Duodenal mucosa (tissue), 2 donors: ENCODE measurements around the gene KCNA4.

ENCODE experiments used
- H3K27ac ChIP-seq: one replicate; pipeline ENCODE4 v1.7.0; 2013; ENCODE audit warnings: low read depth, low read length
- H3K27me3 ChIP-seq, 2 donors: one replicate each; pipeline ENCODE4 v1.7.0; 2013; ENCODE audit warnings: low read length in 2 of 2, control low read depth in 1 of 2; ENCODE audit not compliant: insufficient read depth in 2 of 2, control insufficient read depth in 1 of 2
- H3K36me3 ChIP-seq, 2 donors: one replicate each; pipeline ENCODE4 v1.7.0; 2013; ENCODE audit warnings: low read length in 2 of 2, control low read depth in 1 of 2; ENCODE audit not compliant: insufficient read depth in 2 of 2, control insufficient read depth in 1 of 2
- H3K4me1 ChIP-seq, 2 donors: one replicate each; pipeline ENCODE4 v1.7.0; 2013; ENCODE audit warnings: low read length in 2 of 2, control low read depth in 1 of 2; ENCODE audit not compliant: insufficient read depth in 2 of 2, control insufficient read depth in 1 of 2
- H3K4me3 ChIP-seq, 2 donors: one replicate each; pipeline ENCODE4 v1.7.0; 2013; ENCODE audit warnings: low read length in 2 of 2, low read depth in 1 of 2
- H3K9ac ChIP-seq, 2 donors: one replicate each; pipeline ENCODE4 v1.7.0; 2013; ENCODE audit warnings: low read length in 2 of 2, low read depth in 1 of 2
- H3K9me3 ChIP-seq, 2 donors: one replicate each; pipeline ENCODE4 v1.7.0; 2013; ENCODE audit warnings: low read length in 2 of 2, control low read depth in 1 of 2; ENCODE audit not compliant: control insufficient read depth in 1 of 2

KCNA4 gene

GRCh38 chr11:30025396-30026139 is 8.7 kb upstream of the KCNA4 start:
- Histone ChIP-seq H3K36me3 (no peaks in the 10 kb centered on the region), H3K27ac (no peak overlapping the region), H3K9ac (no peak overlapping the region), H3K27me3 (no peaks in the 10 kb centered on the region), H3K4me1 (no peaks in the 10 kb centered on the region), H3K4me3 (no peak overlapping the region), H3K9me3 (peaks cover 0 to 4% of the 10 kb centered on the region in 2 donors)

- Histone ChIP-seq H3K4me1 (no peaks in the 10 kb centered on the region), H3K27me3 (peaks cover 0 to 6% of the 10 kb centered on the region in 2 donors), H3K9me3 (peaks cover 0 to 8% of the 10 kb centered on the region in 2 donors), H3K4me3 (no peak overlapping the region), H3K27ac (no peak overlapping the region), H3K36me3 (no peaks in the 10 kb centered on the region), H3K9ac (no peak overlapping the region)
Observed at GRCh38 chr11:30023074-30023473, 6.2 kb upstream of the KCNA4 start.

- peaks cover 8 to 27% of the 10 kb centered on the region in 2 donors for H3K27me3 ChIP-seq
Observed at GRCh38 chr11:30019481-30019880, 2.7 kb upstream of the KCNA4 start.

GRCh38 chr11:30018495-30018894 is 1.7 kb upstream of the KCNA4 start:
- H3K27me3 ChIP-seq = peaks cover 8 to 27% of the 10 kb centered on the region in 2 donors
- H3K27ac ChIP-seq = no peak overlapping the region
- H3K4me1 ChIP-seq = no peaks in the 10 kb centered on the region
- no peaks in the 10 kb centered on the region for H3K36me3 ChIP-seq
- H3K4me3 ChIP-seq = no peak overlapping the region
- H3K9ac ChIP-seq = no peak overlapping the region
- peaks cover 0 to 8% of the 10 kb centered on the region in 2 donors for H3K9me3 ChIP-seq

More at GRCh38 chr11:30019481-30019880, 2.7 kb upstream of the KCNA4 start:
- Histone ChIP-seq H3K4me3 (no peak overlapping the region), H3K9me3 (peaks cover 0 to 8% of the 10 kb centered on the region in 2 donors), H3K36me3 (no peaks in the 10 kb centered on the region), H3K27ac (no peak overlapping the region), H3K4me1 (no peaks in the 10 kb centered on the region), H3K9ac (no peak overlapping the region)

GRCh38 chr11:30017445-30017895 is 640 bp upstream of the KCNA4 start:
- no peaks in the 10 kb centered on the region for H3K36me3 ChIP-seq
- H3K9me3 ChIP-seq = peaks cover 0 to 8% of the 10 kb centered on the region in 2 donors
- H3K27me3 ChIP-seq = peaks cover 8 to 27% of the 10 kb centered on the region in 2 donors
- no peak overlapping the region for H3K9ac ChIP-seq
- H3K27ac ChIP-seq = no peak overlapping the region
- no peaks in the 10 kb centered on the region for H3K4me1 ChIP-seq
- peak overlapping the region in 1 of 2 donors; percentile 7 for H3K4me3 ChIP-seq

- Histone ChIP-seq H3K4me1 (no peaks in the 10 kb centered on the region), H3K9me3 (peaks cover 0 to 6% of the 10 kb centered on the region in 2 donors), H3K36me3 (no peaks in the 10 kb centered on the region), H3K27ac (no peak overlapping the region), H3K9ac (no peak overlapping the region), H3K27me3 (peaks cover 8 to 27% of the 10 kb centered on the region in 2 donors), H3K4me3 (no peak overlapping the region)
Observed at GRCh38 chr11:30015725-30016412, 961 bp downstream of the KCNA4 start.

GRCh38 chr11:30012346-30012745 is 4.5 kb downstream of the KCNA4 start:
- H3K27me3 ChIP-seq = peaks cover 8 to 14% of the 10 kb centered on the region in 2 donors
- no peak overlapping the region for H3K27ac ChIP-seq
- H3K36me3 ChIP-seq = no peaks in the 10 kb centered on the region
- no peaks in the 10 kb centered on the region for H3K4me1 ChIP-seq
- no peak overlapping the region for H3K4me3 ChIP-seq
- H3K9me3 ChIP-seq = peaks cover 0 to 3% of the 10 kb centered on the region in 2 donors
- H3K9ac ChIP-seq = no peak overlapping the region

GRCh38 chr11:30009060-30009459 is 7.8 kb downstream of the KCNA4 start:
- Histone ChIP-seq H3K4me3 (no peak overlapping the region), H3K9me3 (peaks cover 0 to 3% of the 10 kb centered on the region in 2 donors), H3K4me1 (no peaks in the 10 kb centered on the region), H3K27me3 (no peaks in the 10 kb centered on the region), H3K27ac (no peak overlapping the region), H3K9ac (no peak overlapping the region), H3K36me3 (no peaks in the 10 kb centered on the region)

GRCh38 chr11:30006876-30007275 is 10.0 kb downstream of the KCNA4 start:
- Histone ChIP-seq H3K27ac (no peak overlapping the region), H3K27me3 (no peaks in the 10 kb centered on the region), H3K4me1 (no peaks in the 10 kb centered on the region), H3K36me3 (no peaks in the 10 kb centered on the region), H3K9me3 (peaks cover 0 to 3% of the 10 kb centered on the region in 2 donors), H3K9ac (no peak overlapping the region), H3K4me3 (no peak overlapping the region)

- no peak overlapping the region for H3K27ac ChIP-seq
- H3K36me3 ChIP-seq = no peaks in the 10 kb centered on the region
- no peaks in the 10 kb centered on the region for H3K4me1 ChIP-seq
- H3K27me3 ChIP-seq = no peaks in the 10 kb centered on the region
- no peak overlapping the region for H3K9ac ChIP-seq
- no peaks in the 10 kb centered on the region for H3K9me3 ChIP-seq
- H3K4me3 ChIP-seq = no peak overlapping the region
Observed at GRCh38 chr11:30002157-30002785, 14.6 kb downstream of the KCNA4 start.
